Measurements from ENCODE around the gene RSAD1. TPM values are rescaled to one million over a fixed set of nuclear protein-coding genes. Genes with fewer than 3 reads are reported as not detected.

Gene RSAD1
- total and polyA plus RNA-seq, 9 donors, result 23.9 to 42.0 (median 33.7) TPM

DNA sequence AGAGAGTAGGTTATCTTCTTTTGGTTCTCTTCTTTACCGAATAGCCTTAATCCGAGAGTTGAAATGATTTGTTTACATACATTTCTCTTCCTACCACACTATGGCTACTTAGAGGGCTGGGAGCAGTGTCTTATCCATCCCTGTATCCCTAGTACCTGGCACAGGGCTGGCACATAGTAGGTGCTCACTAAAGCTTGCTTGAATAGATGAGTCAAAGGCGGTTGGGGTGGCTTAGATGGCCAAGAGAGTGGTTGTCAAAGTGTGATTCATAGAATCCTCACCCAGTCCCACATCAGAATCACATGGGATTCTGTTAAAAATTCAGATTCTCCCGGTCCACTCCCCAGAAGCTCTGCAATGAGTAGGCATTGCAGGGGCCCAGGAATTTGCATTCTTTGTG, 21.0 kb upstream of the RSAD1 start:
- Histone ChIP-seq H3K36me3 (ENCODE audit: control insufficient read depth, insufficient read depth, low read length) (peaks cover 4% of the 10 kb centered on the region), H3K4me1 (ENCODE audit: control insufficient read depth, insufficient read depth, low read length) (peaks cover 6% of the 10 kb centered on the region), H3K4me3 (ENCODE audit: low read length) (no peak overlapping the region), H3K27me3 (ENCODE audit: control insufficient read depth, insufficient read depth, low read length) (no peaks in the 10 kb centered on the region), H3K27ac (ENCODE audit: low read length) (no peak overlapping the region), H3K9me3 (replicated peaks; ENCODE audit: control insufficient read depth, low read depth, low read length) (no peaks in the 10 kb centered on the region)
- DNase-seq, result no peak
- 100% methylated on average over 1 of the region's 4 CpGs for WGBS (ENCODE audit: insufficient coverage)

GRCh38 chr17:50458270-50458669, 20.4 kb upstream of the RSAD1 start:
- no peaks in the 10 kb centered on the region for H3K27me3 ChIP-seq (ENCODE audit: control insufficient read depth, insufficient read depth, low read length)
- DNase-seq, result no peak
- peaks cover 8% of the 10 kb centered on the region for H3K4me1 ChIP-seq (ENCODE audit: control insufficient read depth, insufficient read depth, low read length)
- H3K36me3 ChIP-seq (ENCODE audit: control insufficient read depth, insufficient read depth, low read length), result peaks cover 4% of the 10 kb centered on the region
- 83% methylated on average over 1 of the region's 3 CpGs for WGBS (ENCODE audit: insufficient coverage)
- H3K27ac ChIP-seq (ENCODE audit: low read length), result no peak overlapping the region
- H3K4me3 ChIP-seq (ENCODE audit: low read length), result no peak overlapping the region
- no peaks in the 10 kb centered on the region for H3K9me3 ChIP-seq (replicated peaks; ENCODE audit: control insufficient read depth, low read depth, low read length)

- no peak overlapping the region for H3K4me3 ChIP-seq (ENCODE audit: low read length)
- peaks cover 4% of the 10 kb centered on the region for H3K36me3 ChIP-seq (ENCODE audit: control insufficient read depth, insufficient read depth, low read length)
- H3K27me3 ChIP-seq (ENCODE audit: control insufficient read depth, insufficient read depth, low read length), result no peaks in the 10 kb centered on the region
- DNase-seq, result no peak
- peaks cover 8% of the 10 kb centered on the region for H3K4me1 ChIP-seq (ENCODE audit: control insufficient read depth, insufficient read depth, low read length)
- no peaks in the 10 kb centered on the region for H3K9me3 ChIP-seq (replicated peaks; ENCODE audit: control insufficient read depth, low read depth, low read length)
- H3K27ac ChIP-seq (ENCODE audit: low read length), result no peak overlapping the region
- 84% methylated on average over 12 of the region's 16 CpGs for WGBS (ENCODE audit: insufficient coverage)
Measured at GRCh38 chr17:50458701-50459676, 19.7 kb upstream of the RSAD1 start.

GRCh38 chr17:50459756-50460155, 18.9 kb upstream of the RSAD1 start:
- Histone ChIP-seq H3K9me3 (replicated peaks; ENCODE audit: control insufficient read depth, low read depth, low read length) (no peaks in the 10 kb centered on the region), H3K27me3 (ENCODE audit: control insufficient read depth, insufficient read depth, low read length) (no peaks in the 10 kb centered on the region), H3K4me3 (ENCODE audit: low read length) (no peak overlapping the region), H3K36me3 (ENCODE audit: control insufficient read depth, insufficient read depth, low read length) (peaks cover 4% of the 10 kb centered on the region), H3K27ac (ENCODE audit: low read length) (no peak overlapping the region), H3K4me1 (ENCODE audit: control insufficient read depth, insufficient read depth, low read length) (peaks cover 8% of the 10 kb centered on the region)
- no peak for DNase-seq
- WGBS (ENCODE audit: insufficient coverage), result 89% methylated on average over 1 of the region's 4 CpGs

- no peak overlapping the region for H3K4me3 ChIP-seq (ENCODE audit: low read length)
- DNase-seq, result no peak
Measured at GRCh38 chr17:50460831-50461526, 17.7 kb upstream of the RSAD1 start.

GRCh38 chr17:50461550-50462132, 17.0 kb upstream of the RSAD1 start:
- H3K27ac ChIP-seq (ENCODE audit: low read length), result no peak overlapping the region
- H3K4me1 ChIP-seq (ENCODE audit: control insufficient read depth, insufficient read depth, low read length), result peaks cover 8% of the 10 kb centered on the region
- no peak overlapping the region for H3K4me3 ChIP-seq (ENCODE audit: low read length)
- WGBS (ENCODE audit: insufficient coverage), result 91% methylated on average over 13 of the region's 14 CpGs
- H3K27me3 ChIP-seq (ENCODE audit: control insufficient read depth, insufficient read depth, low read length), result peaks cover under 1% of the 10 kb centered on the region
- no peak for DNase-seq
- H3K9me3 ChIP-seq (replicated peaks; ENCODE audit: control insufficient read depth, low read depth, low read length), result no peaks in the 10 kb centered on the region
- H3K36me3 ChIP-seq (ENCODE audit: control insufficient read depth, insufficient read depth, low read length), result peaks cover 3% of the 10 kb centered on the region

More at GRCh38 chr17:50460831-50461526, 17.7 kb upstream of the RSAD1 start:
- H3K27ac ChIP-seq (ENCODE audit: low read length), result no peak overlapping the region
- H3K27me3 ChIP-seq (ENCODE audit: control insufficient read depth, insufficient read depth, low read length), result no peaks in the 10 kb centered on the region
- peaks cover 8% of the 10 kb centered on the region for H3K4me1 ChIP-seq (ENCODE audit: control insufficient read depth, insufficient read depth, low read length)
- no peaks in the 10 kb centered on the region for H3K9me3 ChIP-seq (replicated peaks; ENCODE audit: control insufficient read depth, low read depth, low read length)
- H3K36me3 ChIP-seq (ENCODE audit: control insufficient read depth, insufficient read depth, low read length), result peaks cover 4% of the 10 kb centered on the region
- WGBS (ENCODE audit: insufficient coverage), result 81% methylated on average over 7 of the region's 9 CpGs

GRCh38 chr17:50462446-50462845, 16.2 kb upstream of the RSAD1 start:
- Histone ChIP-seq H3K27ac (ENCODE audit: low read length) (no peak overlapping the region), H3K4me1 (ENCODE audit: control insufficient read depth, insufficient read depth, low read length) (peaks cover 8% of the 10 kb centered on the region), H3K27me3 (ENCODE audit: control insufficient read depth, insufficient read depth, low read length) (peaks cover 5% of the 10 kb centered on the region), H3K9me3 (replicated peaks; ENCODE audit: control insufficient read depth, low read depth, low read length) (no peaks in the 10 kb centered on the region), H3K36me3 (ENCODE audit: control insufficient read depth, insufficient read depth, low read length) (peaks cover 3% of the 10 kb centered on the region), H3K4me3 (ENCODE audit: low read length) (no peak overlapping the region)
- no peak for DNase-seq
- WGBS (ENCODE audit: insufficient coverage), result 60% methylated on average over 3 of the region's 9 CpGs

- Histone ChIP-seq H3K27ac (ENCODE audit: low read length) (no peak overlapping the region), H3K9me3 (replicated peaks; ENCODE audit: control insufficient read depth, low read depth, low read length) (no peaks in the 10 kb centered on the region), H3K36me3 (ENCODE audit: control insufficient read depth, insufficient read depth, low read length) (peaks cover 3% of the 10 kb centered on the region), H3K27me3 (ENCODE audit: control insufficient read depth, insufficient read depth, low read length) (peaks cover 20% of the 10 kb centered on the region), H3K4me1 (ENCODE audit: control insufficient read depth, insufficient read depth, low read length) (peaks cover 22% of the 10 kb centered on the region), H3K4me3 (ENCODE audit: low read length) (no peak overlapping the region)
- WGBS (ENCODE audit: insufficient coverage), result no CpG with 5 or more reads among the region's 3 CpGs
- DNase-seq, result no peak
Measured at GRCh38 chr17:50464121-50464520, 14.5 kb upstream of the RSAD1 start.

GRCh38 chr17:50464736-50465135, 13.9 kb upstream of the RSAD1 start:
- H3K4me1 ChIP-seq (ENCODE audit: control insufficient read depth, insufficient read depth, low read length), result peaks cover 28% of the 10 kb centered on the region
- no peak for DNase-seq
- no peak overlapping the region for H3K4me3 ChIP-seq (ENCODE audit: low read length)
- WGBS (ENCODE audit: insufficient coverage), result 90% methylated on average over 2 of the region's 4 CpGs
- no peaks in the 10 kb centered on the region for H3K9me3 ChIP-seq (replicated peaks; ENCODE audit: control insufficient read depth, low read depth, low read length)
- H3K36me3 ChIP-seq (ENCODE audit: control insufficient read depth, insufficient read depth, low read length), result peaks cover 3% of the 10 kb centered on the region
- no peak overlapping the region for H3K27ac ChIP-seq (ENCODE audit: low read length)
- peaks cover 26% of the 10 kb centered on the region for H3K27me3 ChIP-seq (ENCODE audit: control insufficient read depth, insufficient read depth, low read length)

DNA sequence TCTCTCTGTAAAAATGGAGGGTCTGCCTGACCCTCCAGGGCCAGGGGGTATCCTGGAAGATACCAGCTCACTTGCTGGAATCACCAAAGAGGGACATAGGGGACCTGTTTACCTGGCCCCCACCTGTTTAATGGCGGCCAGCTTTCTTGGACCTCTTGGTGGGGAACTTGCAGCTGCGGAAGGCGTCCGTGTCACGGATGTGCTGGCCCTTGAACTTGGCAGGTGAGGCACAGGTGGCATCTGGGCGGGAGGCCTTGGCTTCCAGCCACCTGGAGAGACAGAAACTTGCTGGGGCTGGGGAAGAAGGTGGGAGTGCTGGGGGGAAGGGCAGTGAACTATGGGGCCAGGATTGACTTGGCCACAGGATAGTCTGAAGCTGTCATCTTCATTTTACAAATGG, 13.5 kb upstream of the RSAD1 start:
- H3K27ac ChIP-seq (ENCODE audit: low read length), result no peak overlapping the region
- H3K9me3 ChIP-seq (replicated peaks; ENCODE audit: control insufficient read depth, low read depth, low read length), result no peaks in the 10 kb centered on the region
- DNase-seq, result no peak
- H3K4me3 ChIP-seq (ENCODE audit: low read length), result no peak overlapping the region
- H3K36me3 ChIP-seq (ENCODE audit: control insufficient read depth, insufficient read depth, low read length), result peaks cover 3% of the 10 kb centered on the region
- peaks cover 33% of the 10 kb centered on the region for H3K4me1 ChIP-seq (ENCODE audit: control insufficient read depth, insufficient read depth, low read length)
- WGBS (ENCODE audit: insufficient coverage), result 83% methylated on average over 6 of the region's 6 CpGs
- H3K27me3 ChIP-seq (ENCODE audit: control insufficient read depth, insufficient read depth, low read length), result peaks cover 31% of the 10 kb centered on the region

Data from muscle of leg (tissue), 11 donors.